GM12801 (cell line): ENCODE measurements around the gene CIRBP.

Experiments
- CTCF ChIP-seq: IDR thresholded peaks from one replicate; pipeline ENCODE4 v1.5.1; 2011; ENCODE audit warnings: control low read depth; ENCODE audit not compliant: insufficient read length; ENCODE audit errors: extremely low read depth

The CIRBP gene

GRCh38 chr19:1241417-1242095 lies 27.6 kb upstream of the CIRBP start, which contains the start of gene ATP5F1D:
ATP5F1D (plus strand) TSS chr19:1241751; CDS start chr19:1241851, 100 bp downstream.
- no peak for TF ChIP-seq CTCF

DNA sequence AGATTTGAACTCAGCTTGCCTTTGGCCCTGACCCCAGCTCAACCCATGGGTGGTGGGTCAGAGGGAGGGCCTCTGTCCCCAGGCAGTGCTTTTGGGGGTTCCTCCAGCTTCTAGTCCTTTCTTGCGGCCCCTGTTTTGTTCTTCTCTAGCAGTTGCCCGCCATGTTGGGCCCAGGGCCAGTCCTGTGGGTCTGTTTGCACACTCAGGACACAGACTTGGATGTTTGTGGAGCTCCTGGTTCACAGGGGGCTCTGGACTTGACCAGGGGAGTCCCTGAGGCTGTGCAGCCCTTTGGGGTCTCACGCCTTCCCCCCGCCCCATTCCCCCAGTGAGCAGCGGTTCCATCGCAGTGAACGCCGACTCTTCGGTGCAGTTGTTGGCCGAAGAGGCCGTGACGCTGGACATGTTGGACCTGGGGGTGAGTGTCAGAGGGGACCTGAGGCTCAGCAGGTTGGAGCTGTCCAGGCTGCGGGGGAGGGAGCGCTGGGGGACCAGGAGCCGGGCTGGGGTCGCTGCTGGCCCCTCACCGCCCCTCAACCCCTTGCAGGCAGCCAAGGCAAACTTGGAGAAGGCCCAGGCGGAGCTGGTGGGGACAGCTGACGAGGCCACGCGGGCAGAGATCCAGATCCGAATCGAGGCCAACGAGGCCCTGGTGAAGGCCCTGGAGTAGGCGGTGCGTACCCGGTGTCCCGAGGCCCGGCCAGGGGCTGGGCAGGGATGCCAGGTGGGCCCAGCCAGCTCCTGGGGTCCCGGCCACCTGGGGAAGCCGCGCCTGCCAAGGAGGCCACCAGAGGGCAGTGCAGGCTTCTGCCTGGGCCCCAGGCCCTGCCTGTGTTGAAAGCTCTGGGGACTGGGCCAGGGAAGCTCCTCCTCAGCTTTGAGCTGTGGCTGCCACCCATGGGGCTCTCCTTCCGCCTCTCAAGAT lies 25.1 kb upstream of the CIRBP start:
- no peak for TF ChIP-seq CTCF

GRCh38 chr19:1244693-1245451 lies 24.3 kb upstream of the CIRBP start:
- no peak for TF ChIP-seq CTCF

DNA sequence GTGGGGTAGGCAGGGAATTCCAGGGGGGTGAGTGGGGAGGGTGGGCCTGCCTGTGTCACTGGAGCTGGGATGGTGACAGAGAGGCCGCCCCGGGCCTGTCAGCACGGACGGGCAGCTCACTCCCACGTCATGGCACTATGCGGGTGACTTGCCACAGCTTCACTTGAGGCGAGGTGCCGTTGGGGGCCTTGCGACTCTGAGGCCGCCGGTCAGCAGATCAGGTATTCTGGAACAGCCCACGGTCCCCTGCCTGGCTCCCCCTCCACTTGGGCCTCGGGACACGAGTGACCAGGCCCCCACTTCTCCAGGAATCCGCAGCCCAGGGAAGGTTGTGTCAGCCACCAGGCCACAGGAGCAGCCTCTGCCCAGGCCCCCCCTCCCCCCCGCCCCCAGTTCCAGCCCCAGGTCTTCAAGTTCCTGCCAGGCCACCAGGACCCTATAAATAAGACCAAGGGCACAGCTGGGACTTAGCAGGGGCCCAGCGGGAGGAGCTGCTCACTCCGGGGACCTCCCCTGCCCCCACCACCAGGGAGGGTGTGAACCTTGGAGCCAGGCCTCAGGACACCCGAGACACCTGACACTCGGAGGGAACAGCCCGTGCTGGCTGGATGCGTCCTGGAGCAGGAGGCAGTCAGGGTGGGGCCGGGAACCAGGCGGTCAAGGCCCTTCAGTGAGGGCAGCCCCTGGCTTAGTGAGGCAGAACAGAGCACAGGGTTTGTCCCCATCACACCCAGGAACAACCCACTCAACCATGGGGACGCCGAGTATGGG lies 23.5 kb upstream of the CIRBP start:
- no peak for TF ChIP-seq CTCF

GRCh38 chr19:1247748-1248138 lies 21.4 kb upstream of the CIRBP start:
- no peak for TF ChIP-seq CTCF

GRCh38 chr19:1248139-1248785 lies 20.9 kb upstream of the CIRBP start, which contains the start of gene MIDN:
MIDN (plus strand) TSS chr19:1248583; CDS start chr19:1250297, 1,714 bp downstream.
- TF ChIP-seq CTCF = no peak
